ENCODE results near the gene LTB4R2. TPM values are rescaled to one million over a fixed set of nuclear protein-coding genes. Genes with fewer than 3 reads are reported as not detected.

The LTB4R2 gene
- total RNA-seq, 1 donor from 2014 or later: 9.3 TPM

DNA sequence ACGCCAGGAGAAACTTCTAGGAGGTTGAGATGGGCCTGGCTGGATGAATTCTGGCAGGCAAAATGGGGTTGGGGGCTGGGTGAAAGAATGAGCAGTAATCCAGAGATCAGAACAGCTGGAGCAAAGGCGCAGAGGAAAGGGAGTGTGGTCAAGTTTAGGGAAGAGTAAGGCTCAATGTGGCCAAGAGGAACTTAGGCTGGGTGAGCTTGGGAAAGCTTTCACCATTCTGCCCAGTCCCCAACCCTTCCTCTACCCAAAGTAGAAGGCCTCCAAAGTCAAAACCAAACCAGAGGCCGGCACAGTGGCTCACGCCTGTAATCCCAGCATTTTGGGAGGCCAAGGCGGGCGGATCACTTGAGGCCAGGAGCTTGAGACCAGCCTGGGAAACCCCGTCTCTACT, 28.3 kb upstream of the LTB4R2 start:
- no peak for FAIRE-seq
- H3K4me1 Mint-ChIP-seq (ENCODE audit: low read depth, unreplicated experiment): peaks cover 12% of the 10 kb centered on the region
- peaks cover 18% of the 10 kb centered on the region for H4K20me1 ChIP-seq (ENCODE audit: insufficient read depth, low read length)

DNA sequence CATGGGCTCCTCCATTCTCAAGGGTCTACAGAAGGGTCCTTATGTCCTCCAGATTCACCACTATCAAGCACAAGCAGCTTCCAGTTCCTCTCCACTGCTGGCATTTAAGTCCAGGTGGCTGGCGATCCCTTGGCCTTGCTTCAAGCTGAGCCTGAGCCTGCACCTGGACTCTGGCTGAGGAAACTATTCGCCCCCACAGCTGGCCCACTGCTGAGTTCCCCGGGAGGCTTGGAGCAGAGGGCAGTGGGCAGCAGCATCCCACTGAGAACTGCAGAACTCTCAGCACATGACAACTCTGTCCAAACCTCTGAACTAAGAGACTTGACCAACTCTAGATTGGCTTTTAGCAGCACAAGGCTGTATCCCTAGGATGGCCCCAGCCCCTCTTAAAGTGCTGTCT, 27.2 kb upstream of the LTB4R2 start:
- H2AFZ ChIP-seq (ENCODE audit: low read depth, low read length): no peak overlapping the region
- Mint-ChIP-seq H3K27me3 (ENCODE audit: low read depth, unreplicated experiment) (no peaks in the 10 kb centered on the region), H3K36me3 (ENCODE audit: low read depth, unreplicated experiment) (peaks cover 14% of the 10 kb centered on the region), H3K4me3 (ENCODE audit: unreplicated experiment) (no peak overlapping the region), H3K4me1 (ENCODE audit: low read depth, unreplicated experiment) (peaks cover 12% of the 10 kb centered on the region), H3K27ac (ENCODE audit: unreplicated experiment) (no peak overlapping the region), H3K9me3 (ENCODE audit: unreplicated experiment) (no peaks in the 10 kb centered on the region)
- H3K36me3 ChIP-seq (ENCODE audit: insufficient read depth, low read length): no peaks in the 10 kb centered on the region
- no peak overlapping the region for H3K27ac ChIP-seq (ENCODE audit: low read depth, low read length)
- H3K4me2 ChIP-seq (ENCODE audit: low read length): no peak overlapping the region
- H3K9ac ChIP-seq (ENCODE audit: low read length): no peak overlapping the region
- no peak overlapping the region for H3K4me3 ChIP-seq (ENCODE audit: insufficient read depth, low read depth, low read length)
- H4K20me1 ChIP-seq (ENCODE audit: insufficient read depth, low read length): peaks cover 12% of the 10 kb centered on the region
- H3K9me3 ChIP-seq (ENCODE audit: insufficient read depth, low read depth, low read length): no peaks in the 10 kb centered on the region
- FAIRE-seq: no peak
- no peaks in the 10 kb centered on the region for H3K79me2 ChIP-seq (ENCODE audit: insufficient read depth, low read length)
- no peak for DNase-seq (ENCODE audit: low read depth)
- H3K27me3 ChIP-seq (ENCODE audit: insufficient read depth, low read length): no peaks in the 10 kb centered on the region
- TF ChIP-seq EZH2 (IDR thresholded peaks at IDR 0.05; ENCODE audit: insufficient read depth, low read length): no peak
- TF ChIP-seq, protein P1, sequence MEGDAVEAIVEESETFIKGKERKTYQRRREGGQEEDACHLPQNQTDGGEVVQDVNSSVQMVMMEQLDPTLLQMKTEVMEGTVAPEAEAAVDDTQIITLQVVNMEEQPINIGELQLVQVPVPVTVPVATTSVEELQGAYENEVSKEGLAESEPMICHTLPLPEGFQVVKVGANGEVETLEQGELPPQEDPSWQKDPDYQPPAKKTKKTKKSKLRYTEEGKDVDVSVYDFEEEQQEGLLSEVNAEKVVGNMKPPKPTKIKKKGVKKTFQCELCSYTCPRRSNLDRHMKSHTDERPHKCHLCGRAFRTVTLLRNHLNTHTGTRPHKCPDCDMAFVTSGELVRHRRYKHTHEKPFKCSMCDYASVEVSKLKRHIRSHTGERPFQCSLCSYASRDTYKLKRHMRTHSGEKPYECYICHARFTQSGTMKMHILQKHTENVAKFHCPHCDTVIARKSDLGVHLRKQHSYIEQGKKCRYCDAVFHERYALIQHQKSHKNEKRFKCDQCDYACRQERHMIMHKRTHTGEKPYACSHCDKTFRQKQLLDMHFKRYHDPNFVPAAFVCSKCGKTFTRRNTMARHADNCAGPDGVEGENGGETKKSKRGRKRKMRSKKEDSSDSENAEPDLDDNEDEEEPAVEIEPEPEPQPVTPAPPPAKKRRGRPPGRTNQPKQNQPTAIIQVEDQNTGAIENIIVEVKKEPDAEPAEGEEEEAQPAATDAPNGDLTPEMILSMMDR (IDR thresholded peaks at IDR 0.05; ENCODE audit: insufficient read depth, low read depth, low read length): no peak
- H3K4me1 ChIP-seq (ENCODE audit: insufficient read depth, low read length): no peaks in the 10 kb centered on the region

More for the DNA sequence above, 28.3 kb upstream of the LTB4R2 start:
- no peaks in the 10 kb centered on the region for H3K27me3 Mint-ChIP-seq (ENCODE audit: low read depth, unreplicated experiment)
- TF ChIP-seq, protein P1 (IDR thresholded peaks at IDR 0.05; ENCODE audit: insufficient read depth, low read depth, low read length): no peak
- no peak for TF ChIP-seq EZH2 (IDR thresholded peaks at IDR 0.05; ENCODE audit: insufficient read depth, low read length)
- no peaks in the 10 kb centered on the region for H3K27me3 ChIP-seq (ENCODE audit: insufficient read depth, low read length)
- no peak overlapping the region for H3K4me3 Mint-ChIP-seq (ENCODE audit: unreplicated experiment)
- no peak for DNase-seq (ENCODE audit: low read depth)
- H3K4me2 ChIP-seq (ENCODE audit: low read length): no peak overlapping the region
- no peak overlapping the region for H3K27ac ChIP-seq (ENCODE audit: low read depth, low read length)
- H3K4me3 ChIP-seq (ENCODE audit: insufficient read depth, low read depth, low read length): no peak overlapping the region
- no peaks in the 10 kb centered on the region for H3K9me3 ChIP-seq (ENCODE audit: insufficient read depth, low read depth, low read length)
- H3K36me3 Mint-ChIP-seq (ENCODE audit: low read depth, unreplicated experiment): peaks cover 20% of the 10 kb centered on the region
- H3K36me3 ChIP-seq (ENCODE audit: insufficient read depth, low read length): no peaks in the 10 kb centered on the region
- H3K9me3 Mint-ChIP-seq (ENCODE audit: unreplicated experiment): no peaks in the 10 kb centered on the region
- no peaks in the 10 kb centered on the region for H3K4me1 ChIP-seq (ENCODE audit: insufficient read depth, low read length)
- H2AFZ ChIP-seq (ENCODE audit: low read depth, low read length): no peak overlapping the region
- no peaks in the 10 kb centered on the region for H3K79me2 ChIP-seq (ENCODE audit: insufficient read depth, low read length)
- no peak overlapping the region for H3K9ac ChIP-seq (ENCODE audit: low read length)
- no peak overlapping the region for H3K27ac Mint-ChIP-seq (ENCODE audit: unreplicated experiment)

- Mint-ChIP-seq H3K27me3 (ENCODE audit: low read depth, unreplicated experiment) (no peaks in the 10 kb centered on the region), H3K27ac (ENCODE audit: unreplicated experiment) (no peak overlapping the region), H3K4me3 (ENCODE audit: unreplicated experiment) (no peak overlapping the region), H3K9me3 (ENCODE audit: unreplicated experiment) (no peaks in the 10 kb centered on the region), H3K4me1 (ENCODE audit: low read depth, unreplicated experiment) (peaks cover 12% of the 10 kb centered on the region), H3K36me3 (ENCODE audit: low read depth, unreplicated experiment) (peaks cover 10% of the 10 kb centered on the region)
- no peak overlapping the region for H3K27ac ChIP-seq (ENCODE audit: low read depth, low read length)
- no peak for DNase-seq (ENCODE audit: low read depth)
- no peaks in the 10 kb centered on the region for H3K79me2 ChIP-seq (ENCODE audit: insufficient read depth, low read length)
- no peak for FAIRE-seq
- H2AFZ ChIP-seq (ENCODE audit: low read depth, low read length): no peak overlapping the region
- H3K27me3 ChIP-seq (ENCODE audit: insufficient read depth, low read length): no peaks in the 10 kb centered on the region
- no peaks in the 10 kb centered on the region for H3K4me1 ChIP-seq (ENCODE audit: insufficient read depth, low read length)
- no peaks in the 10 kb centered on the region for H3K9me3 ChIP-seq (ENCODE audit: insufficient read depth, low read depth, low read length)
- no peak overlapping the region for H3K4me2 ChIP-seq (ENCODE audit: low read length)
- H4K20me1 ChIP-seq (ENCODE audit: insufficient read depth, low read length): peaks cover 12% of the 10 kb centered on the region
- TF ChIP-seq EZH2 (IDR thresholded peaks at IDR 0.05; ENCODE audit: insufficient read depth, low read length): no peak
- TF ChIP-seq, protein P1 (IDR thresholded peaks at IDR 0.05; ENCODE audit: insufficient read depth, low read depth, low read length): no peak
- H3K36me3 ChIP-seq (ENCODE audit: insufficient read depth, low read length): no peaks in the 10 kb centered on the region
- H3K4me3 ChIP-seq (ENCODE audit: insufficient read depth, low read depth, low read length): no peak overlapping the region
- no peak overlapping the region for H3K9ac ChIP-seq (ENCODE audit: low read length)
Observed at GRCh38 chr14:24283796-24284460, 26.0 kb upstream of the LTB4R2 start.

All from astrocyte (in vitro differentiated cells and primary cell).